Measurements from ENCODE around the gene TAF12. TPM values are rescaled to one million over a fixed set of nuclear protein-coding genes. Genes with fewer than 3 reads are reported as not detected.

TAF12 gene
- total and polyA plus RNA-seq, 2 of the 4 experiments (the other 2 are of a cell fraction), result 28.8 to 31.7 TPM

DNA sequence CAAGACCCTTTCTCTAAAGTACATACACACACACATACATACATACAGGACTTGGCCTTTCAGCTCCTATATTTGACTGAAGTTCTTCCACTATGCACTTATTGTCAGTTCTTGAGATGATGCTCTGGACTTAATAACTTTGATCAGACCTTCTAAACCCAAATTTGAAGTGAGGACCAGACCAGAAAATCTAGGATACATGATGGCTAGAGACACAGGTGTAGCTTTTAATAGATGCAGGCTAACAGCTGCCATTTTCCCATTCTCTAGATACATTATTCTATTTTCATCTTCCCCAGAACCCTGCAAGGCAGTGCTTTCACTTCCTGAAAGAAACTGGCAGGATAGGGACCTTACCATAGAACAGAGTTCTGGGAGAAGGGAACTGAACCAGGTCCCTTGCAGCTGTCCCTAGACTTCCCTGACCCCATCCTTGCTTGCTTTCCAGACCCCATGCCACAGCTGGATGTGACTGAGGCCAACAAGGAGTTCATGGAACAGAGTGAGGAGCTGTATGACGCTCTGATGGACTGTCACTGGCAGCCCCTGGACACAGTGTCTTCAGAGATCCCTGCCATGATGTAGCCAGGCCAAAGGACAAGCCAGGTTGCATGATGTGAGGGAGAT is 65.7 kb downstream of the TAF12 start:
- no peak overlapping the region for H3K56ac ChIP-seq (ENCODE audit: extremely low read depth, insufficient read depth, low read length)
- H3K4ac ChIP-seq (ENCODE audit: low read depth, low read length), result no peak overlapping the region
- H3K4me3 ChIP-seq (ENCODE audit: insufficient read depth, low read depth, low read length), result no peak overlapping the region
- no peak overlapping the region for H4K91ac ChIP-seq (ENCODE audit: insufficient read depth, low read depth, low read length)
- no TSS peak for BruUV-seq (replicated peaks)
- H2BK20ac ChIP-seq (ENCODE audit: low read depth, low read length), result no peak overlapping the region
- DNase-seq (no peak), ATAC-seq (ENCODE audit: low read depth) (no peak)
- in situ Hi-C loops (cut with MboI; ENCODE audit: low sequenced_read_pairs), result no loop called here
- no peaks in the 10 kb centered on the region for H3K9me3 ChIP-seq (ENCODE audit: control insufficient read depth, insufficient read depth, low read length)
- no peak overlapping the region for H3K27ac ChIP-seq (ENCODE audit: insufficient read depth, low read length)
- H2AK5ac ChIP-seq (ENCODE audit: low read depth, low read length), result no peak overlapping the region
- no peak overlapping the region for H2BK120ac ChIP-seq (ENCODE audit: low read depth, low read length)
- no peak overlapping the region for H3K18ac ChIP-seq (ENCODE audit: low read depth, low read length)
- ChIA-PET CTCF (interaction anchor here (0.5 kb wide), 2 partner anchors 20 to 26 kb away, joined by 3 to 5 read pairs; no protein-coding TSS in a partner anchor), POLR2A (ENCODE audit: unreplicated experiment) (no interaction called here)
- TF ChIP-seq BHLHE40 (IDR thresholded peaks at IDR 0.05; ENCODE audit: low read depth, low read length), result no peak
- TF ChIP-seq, protein P1, sequence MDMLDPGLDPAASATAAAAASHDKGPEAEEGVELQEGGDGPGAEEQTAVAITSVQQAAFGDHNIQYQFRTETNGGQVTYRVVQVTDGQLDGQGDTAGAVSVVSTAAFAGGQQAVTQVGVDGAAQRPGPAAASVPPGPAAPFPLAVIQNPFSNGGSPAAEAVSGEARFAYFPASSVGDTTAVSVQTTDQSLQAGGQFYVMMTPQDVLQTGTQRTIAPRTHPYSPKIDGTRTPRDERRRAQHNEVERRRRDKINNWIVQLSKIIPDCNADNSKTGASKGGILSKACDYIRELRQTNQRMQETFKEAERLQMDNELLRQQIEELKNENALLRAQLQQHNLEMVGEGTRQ (IDR thresholded peaks at IDR 0.05; ENCODE audit: low read depth, low read length), result no peak
- TF ChIP-seq CEBPB (IDR thresholded peaks at IDR 0.05; ENCODE audit: low read depth, low read length), result no peak
- no peak for TF ChIP-seq NFE2L2 (IDR thresholded peaks at IDR 0.05; ENCODE audit: low read depth, low read length)
- TF ChIP-seq MAFK (IDR thresholded peaks at IDR 0.05; ENCODE audit: low read depth, low read length), result no peak
- no peak for TF ChIP-seq MAZ (IDR thresholded peaks at IDR 0.05; ENCODE audit: borderline replicate concordance, low read depth, low read length)
- TF ChIP-seq SMC3 (IDR thresholded peaks at IDR 0.05; ENCODE audit: low read depth, low read length), result no peak
- TF ChIP-seq, protein P2, sequence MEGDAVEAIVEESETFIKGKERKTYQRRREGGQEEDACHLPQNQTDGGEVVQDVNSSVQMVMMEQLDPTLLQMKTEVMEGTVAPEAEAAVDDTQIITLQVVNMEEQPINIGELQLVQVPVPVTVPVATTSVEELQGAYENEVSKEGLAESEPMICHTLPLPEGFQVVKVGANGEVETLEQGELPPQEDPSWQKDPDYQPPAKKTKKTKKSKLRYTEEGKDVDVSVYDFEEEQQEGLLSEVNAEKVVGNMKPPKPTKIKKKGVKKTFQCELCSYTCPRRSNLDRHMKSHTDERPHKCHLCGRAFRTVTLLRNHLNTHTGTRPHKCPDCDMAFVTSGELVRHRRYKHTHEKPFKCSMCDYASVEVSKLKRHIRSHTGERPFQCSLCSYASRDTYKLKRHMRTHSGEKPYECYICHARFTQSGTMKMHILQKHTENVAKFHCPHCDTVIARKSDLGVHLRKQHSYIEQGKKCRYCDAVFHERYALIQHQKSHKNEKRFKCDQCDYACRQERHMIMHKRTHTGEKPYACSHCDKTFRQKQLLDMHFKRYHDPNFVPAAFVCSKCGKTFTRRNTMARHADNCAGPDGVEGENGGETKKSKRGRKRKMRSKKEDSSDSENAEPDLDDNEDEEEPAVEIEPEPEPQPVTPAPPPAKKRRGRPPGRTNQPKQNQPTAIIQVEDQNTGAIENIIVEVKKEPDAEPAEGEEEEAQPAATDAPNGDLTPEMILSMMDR (conservative IDR thresholded peaks at IDR 0.05; ENCODE audit: low read depth, low read length), result no peak
- peaks cover 44% of the 10 kb centered on the region for H4K20me1 ChIP-seq (ENCODE audit: insufficient read depth, low read length)
- H3K4me1 ChIP-seq (ENCODE audit: control insufficient read depth, insufficient read depth, low read length), result peaks cover 6% of the 10 kb centered on the region; the same call in 1 of the 2 replicates
- intact Hi-C loops (cut with micrococcal nuclease), result no loop called here
- no peak overlapping the region for H2AFZ ChIP-seq (replicated peaks; ENCODE audit: low read length, poor library complexity)
- no peak overlapping the region for H3K14ac ChIP-seq (replicated peaks; ENCODE audit: low read depth, low read length)
- H3K79me1 ChIP-seq (ENCODE audit: low read depth in 1 of 2, low read length in 2 of 2), result peaks cover 13 to 35% of the 10 kb centered on the region in 2 experiments
- no peak overlapping the region for H4K8ac ChIP-seq (ENCODE audit: low read depth in 2 of 2, low read length in 2 of 2)
- dilution Hi-C loops (cut with HindIII; ENCODE audit: low sequenced_read_pairs, unreplicated experiment), result no loop called here
- H3K27me3 ChIP-seq (ENCODE audit: control insufficient read depth, insufficient read depth, low read length), result no peaks in the 10 kb centered on the region
- 0 out of 2 replicates have a peak, but pooled peaks cover 4% of the 10 kb centered on the region for H3K9me1 ChIP-seq (ENCODE audit: insufficient read depth, low read length)
- H2BK5ac ChIP-seq (ENCODE audit: low read depth, low read length, poor library complexity, severe bottlenecking), result no peak overlapping the region
- H2AK9ac ChIP-seq (replicated peaks; ENCODE audit: low read depth, low read length, poor library complexity), result no peak overlapping the region
- no peak overlapping the region for H3K9ac ChIP-seq (ENCODE audit: low read depth, low read length)
- H2BK15ac ChIP-seq (ENCODE audit: low read depth, low read length), result no peak overlapping the region
- H3K4me2 ChIP-seq (ENCODE audit: low read depth, low read length), result no peak overlapping the region
- peaks cover 47% of the 10 kb centered on the region for H3K36me3 ChIP-seq (ENCODE audit: control insufficient read depth, insufficient read depth, low read length)
- no peak overlapping the region for H3K23ac ChIP-seq (ENCODE audit: low read depth, low read length)
- WGBS, 2 experiments (ENCODE audit: extremely low coverage in 2 of 2, insufficient read length in 1 of 2), result no CpG with 5 or more reads among the region's 1 CpG
- H4K5ac ChIP-seq (ENCODE audit: low read depth, low read length), result no peak overlapping the region

Data from IMR-90 (cell line).